ENCODE data around the gene ARRB1.

The ARRB1 gene

GRCh38 chr11:75262436-75262835 lies 89.0 kb downstream of the ARRB1 start:
- Histone ChIP-seq H3K27me3 (ENCODE audit: low read depth, low read length) (no peaks in the 10 kb centered on the region), H3K9me3 (ENCODE audit: control insufficient read depth in 1 of 2, low read length in 2 of 2) (no peaks in the 10 kb centered on the region), H3K4me3 (ENCODE audit: low read depth in 1 of 2, low read length in 2 of 2) (no peak overlapping the region), H3K4me1 (ENCODE audit: control insufficient read depth in 1 of 2, insufficient read depth in 2 of 2, low read length in 2 of 2) (peaks cover 3 to 18% of the 10 kb centered on the region in 2 donors), H3K27ac (ENCODE audit: low read length) (no peak overlapping the region), H3K36me3 (ENCODE audit: control insufficient read depth in 1 of 2, insufficient read depth in 2 of 2, low read length in 2 of 2) (peaks cover 4 to 18% of the 10 kb centered on the region in 2 donors)

GRCh38 chr11:75261902-75262361 lies 89.5 kb downstream of the ARRB1 start:
- Histone ChIP-seq H3K27ac (ENCODE audit: low read length) (no peak overlapping the region), H3K36me3 (ENCODE audit: control insufficient read depth in 1 of 2, insufficient read depth in 2 of 2, low read length in 2 of 2) (peaks cover 4 to 15% of the 10 kb centered on the region in 2 donors), H3K9me3 (ENCODE audit: control insufficient read depth in 1 of 2, low read length in 2 of 2) (no peaks in the 10 kb centered on the region), H3K4me3 (ENCODE audit: low read depth in 1 of 2, low read length in 2 of 2) (no peak overlapping the region), H3K27me3 (ENCODE audit: low read depth, low read length) (no peaks in the 10 kb centered on the region), H3K4me1 (ENCODE audit: control insufficient read depth in 1 of 2, insufficient read depth in 2 of 2, low read length in 2 of 2) (peaks cover 3 to 18% of the 10 kb centered on the region in 2 donors)

- Histone ChIP-seq H3K9me3 (ENCODE audit: control insufficient read depth in 1 of 2, low read length in 2 of 2) (no peaks in the 10 kb centered on the region), H3K4me3 (ENCODE audit: low read depth in 1 of 2, low read length in 2 of 2) (no peak overlapping the region), H3K27ac (ENCODE audit: low read length) (no peak overlapping the region), H3K27me3 (ENCODE audit: low read depth, low read length) (no peaks in the 10 kb centered on the region), H3K4me1 (ENCODE audit: control insufficient read depth in 1 of 2, insufficient read depth in 2 of 2, low read length in 2 of 2) (peaks cover 3 to 18% of the 10 kb centered on the region in 2 donors), H3K36me3 (ENCODE audit: control insufficient read depth in 1 of 2, insufficient read depth in 2 of 2, low read length in 2 of 2) (peaks cover 0 to 2% of the 10 kb centered on the region in 2 donors)
Measured at GRCh38 chr11:75260396-75261170, 90.9 kb downstream of the ARRB1 start.

GRCh38 chr11:75254326-75254725 lies 97.1 kb downstream of the ARRB1 start:
- Histone ChIP-seq H3K4me3 (ENCODE audit: low read depth in 1 of 2, low read length in 2 of 2) (no peak overlapping the region), H3K9me3 (ENCODE audit: control insufficient read depth in 1 of 2, low read length in 2 of 2) (peaks cover 0 to 5% of the 10 kb centered on the region in 2 donors), H3K27ac (ENCODE audit: low read length) (no peak overlapping the region), H3K27me3 (ENCODE audit: low read depth, low read length) (no peaks in the 10 kb centered on the region), H3K36me3 (ENCODE audit: control insufficient read depth in 1 of 2, insufficient read depth in 2 of 2, low read length in 2 of 2) (no peaks in the 10 kb centered on the region), H3K4me1 (ENCODE audit: control insufficient read depth in 1 of 2, insufficient read depth in 2 of 2, low read length in 2 of 2) (no peaks in the 10 kb centered on the region)

- Histone ChIP-seq H3K27ac (ENCODE audit: low read length) (no peak overlapping the region), H3K4me3 (ENCODE audit: low read depth in 1 of 2, low read length in 2 of 2) (no peak overlapping the region), H3K36me3 (ENCODE audit: control insufficient read depth in 1 of 2, insufficient read depth in 2 of 2, low read length in 2 of 2) (no peaks in the 10 kb centered on the region), H3K4me1 (ENCODE audit: control insufficient read depth in 1 of 2, insufficient read depth in 2 of 2, low read length in 2 of 2) (peaks cover 0 to 3% of the 10 kb centered on the region in 2 donors), H3K27me3 (ENCODE audit: low read depth, low read length) (no peaks in the 10 kb centered on the region), H3K9me3 (ENCODE audit: control insufficient read depth in 1 of 2, low read length in 2 of 2) (peaks cover 0 to 5% of the 10 kb centered on the region in 2 donors)
Measured at GRCh38 chr11:75249704-75250103, 101.8 kb downstream of the ARRB1 start.

GRCh38 chr11:75248924-75249256 lies 102.6 kb downstream of the ARRB1 start:
- Histone ChIP-seq H3K4me1 (ENCODE audit: control insufficient read depth in 1 of 2, insufficient read depth in 2 of 2, low read length in 2 of 2) (peaks cover 0 to 3% of the 10 kb centered on the region in 2 donors), H3K36me3 (ENCODE audit: control insufficient read depth in 1 of 2, insufficient read depth in 2 of 2, low read length in 2 of 2) (no peaks in the 10 kb centered on the region), H3K9me3 (ENCODE audit: control insufficient read depth in 1 of 2, low read length in 2 of 2) (peaks cover 0 to 5% of the 10 kb centered on the region in 2 donors), H3K4me3 (ENCODE audit: low read depth in 1 of 2, low read length in 2 of 2) (no peak overlapping the region), H3K27ac (ENCODE audit: low read length) (no peak overlapping the region), H3K27me3 (ENCODE audit: low read depth, low read length) (no peaks in the 10 kb centered on the region)

- Histone ChIP-seq H3K4me1 (ENCODE audit: control insufficient read depth in 1 of 2, insufficient read depth in 2 of 2, low read length in 2 of 2) (peaks cover 0 to 7% of the 10 kb centered on the region in 2 donors), H3K27ac (ENCODE audit: low read length) (no peak overlapping the region), H3K4me3 (ENCODE audit: low read depth in 1 of 2, low read length in 2 of 2) (no peak overlapping the region), H3K36me3 (ENCODE audit: control insufficient read depth in 1 of 2, insufficient read depth in 2 of 2, low read length in 2 of 2) (no peaks in the 10 kb centered on the region), H3K27me3 (ENCODE audit: low read depth, low read length) (peaks cover 8% of the 10 kb centered on the region), H3K9me3 (ENCODE audit: control insufficient read depth in 1 of 2, low read length in 2 of 2) (no peaks in the 10 kb centered on the region)
Measured at GRCh38 chr11:75246671-75247350, 104.7 kb downstream of the ARRB1 start.

GRCh38 chr11:75246006-75246670 lies 105.3 kb downstream of the ARRB1 start:
- no peaks in the 10 kb centered on the region for H3K9me3 ChIP-seq (ENCODE audit: control insufficient read depth in 1 of 2, low read length in 2 of 2)
- peaks cover 8% of the 10 kb centered on the region for H3K27me3 ChIP-seq (ENCODE audit: low read depth, low read length)
- no peak overlapping the region for H3K27ac ChIP-seq (ENCODE audit: low read length)
- H3K36me3 ChIP-seq (ENCODE audit: control insufficient read depth in 1 of 2, insufficient read depth in 2 of 2, low read length in 2 of 2), result no peaks in the 10 kb centered on the region
- peaks cover 0 to 7% of the 10 kb centered on the region in 2 donors for H3K4me1 ChIP-seq (ENCODE audit: control insufficient read depth in 1 of 2, insufficient read depth in 2 of 2, low read length in 2 of 2)
- H3K4me3 ChIP-seq (ENCODE audit: low read depth in 1 of 2, low read length in 2 of 2), result no peak overlapping the region

GRCh38 chr11:75245356-75246005 lies 106.0 kb downstream of the ARRB1 start:
- H3K4me3 ChIP-seq (ENCODE audit: low read depth in 1 of 2, low read length in 2 of 2), result no peak overlapping the region
- no peaks in the 10 kb centered on the region for H3K9me3 ChIP-seq (ENCODE audit: control insufficient read depth in 1 of 2, low read length in 2 of 2)
- H3K27me3 ChIP-seq (ENCODE audit: low read depth, low read length), result peaks cover 8% of the 10 kb centered on the region
- peaks cover 0 to 12% of the 10 kb centered on the region in 2 donors for H3K4me1 ChIP-seq (ENCODE audit: control insufficient read depth in 1 of 2, insufficient read depth in 2 of 2, low read length in 2 of 2)
- H3K27ac ChIP-seq (ENCODE audit: low read length), result no peak overlapping the region
- H3K36me3 ChIP-seq (ENCODE audit: control insufficient read depth in 1 of 2, insufficient read depth in 2 of 2, low read length in 2 of 2), result no peaks in the 10 kb centered on the region

GRCh38 chr11:75244052-75244814 lies 107.2 kb downstream of the ARRB1 start:
- Histone ChIP-seq H3K4me1 (ENCODE audit: control insufficient read depth in 1 of 2, insufficient read depth in 2 of 2, low read length in 2 of 2) (peaks cover 0 to 16% of the 10 kb centered on the region in 2 donors), H3K27me3 (ENCODE audit: low read depth, low read length) (peaks cover 21% of the 10 kb centered on the region), H3K9me3 (ENCODE audit: control insufficient read depth in 1 of 2, low read length in 2 of 2) (no peaks in the 10 kb centered on the region), H3K4me3 (ENCODE audit: low read depth in 1 of 2, low read length in 2 of 2) (no peak overlapping the region), H3K27ac (ENCODE audit: low read length) (no peak overlapping the region), H3K36me3 (ENCODE audit: control insufficient read depth in 1 of 2, insufficient read depth in 2 of 2, low read length in 2 of 2) (no peaks in the 10 kb centered on the region)
